Spinal cord (tissue), 10 donors: ENCODE data around the gene SORCS2. TPM values are rescaled to one million over a fixed set of nuclear protein-coding genes. Genes with fewer than 3 reads are reported as not detected.
A peak's percentile ranks its signal among the peaks of the same experiment; 100 is the strongest.

Experiments
- DNase-seq, 6 donors: peaks; one replicate each; pipeline versions ENCODE4 v3.0.0 to v3.0.0-alpha.2; 2013 to 2015; ENCODE audit warnings: low spot score in 6 of 6, low read depth in 4 of 6
- H3K27ac ChIP-seq: one replicate; pipeline ENCODE4 v1.5.1; 2013; ENCODE audit warnings: low read depth, low read length, control low read depth
- H3K27me3 ChIP-seq: one replicate; pipeline ENCODE4 v1.6.1; 2013; ENCODE audit warnings: low read length; ENCODE audit not compliant: control insufficient read depth, insufficient read depth
- H3K36me3 ChIP-seq: one replicate; pipeline ENCODE4 v1.6.1; 2013; ENCODE audit warnings: low read length; ENCODE audit not compliant: control insufficient read depth, insufficient read depth
- H3K4me1 ChIP-seq: one replicate; pipeline ENCODE4 v1.6.1; 2013; ENCODE audit warnings: low read length; ENCODE audit not compliant: control insufficient read depth, insufficient read depth
- H3K4me3 ChIP-seq: one replicate; pipeline ENCODE4 v1.5.1; 2013; ENCODE audit warnings: low read depth, low read length, control low read depth
- H3K9me3 ChIP-seq: one replicate; pipeline ENCODE4 v1.6.1; 2013; ENCODE audit warnings: low read length; ENCODE audit not compliant: control insufficient read depth, insufficient read depth
- WGBS: methylation state at CpG from one replicate; pipeline ENCODE4 v1.1.5; 2013; ENCODE audit warnings: missing lambda C conversion rate; ENCODE audit not compliant: insufficient coverage; 5-methylcytosine and 5-hydroxymethylcytosine counted together
- polyA plus RNA-seq, 2 donors: library from polyadenylated mRNA; unstranded; fragments of 120-200 nt; gene quantifications; one replicate each; pipeline ENCODE4 v1.2.1, GENCODE V29; 2013; ENCODE audit not compliant: insufficient read length in 2 of 2
- total RNA-seq, 2 donors: library from RNA; depleted of rRNA in 1 of 2; stranded (reverse); fragments of 120-200 nt in 1 of 2; fragments of >200 nt in 1 of 2; gene quantifications; one replicate each; pipeline versions ENCODE4 v1.2.3 to v1.2.4, GENCODE V29; 2013 to 2014
- donor health status: healthy.

SORCS2 gene
- total and polyA plus RNA-seq, 4 donors, result 7.3 to 24.8 (median 16.5) TPM

- H3K27me3 ChIP-seq, result no peaks in the 10 kb centered on the region
- no peak overlapping the region for H3K27ac ChIP-seq
- DNase-seq, result no peak
- WGBS, result 76% methylated on average over 6 of the region's 6 CpGs
- peaks cover 12% of the 10 kb centered on the region for H3K4me1 ChIP-seq
- peaks cover 3% of the 10 kb centered on the region for H3K9me3 ChIP-seq
- no peak overlapping the region for H3K4me3 ChIP-seq
- H3K36me3 ChIP-seq, result peaks cover 2% of the 10 kb centered on the region
Measured at GRCh38 chr4:7350396-7350795, 158.1 kb downstream of the SORCS2 start.

GRCh38 chr4:7351014-7351413 is 158.7 kb downstream of the SORCS2 start:
- no peak overlapping the region for H3K27ac ChIP-seq
- peaks cover 12% of the 10 kb centered on the region for H3K4me1 ChIP-seq
- peak in 2 of 6 donors; percentile 51 to 60 for DNase-seq
- H3K27me3 ChIP-seq, result no peaks in the 10 kb centered on the region
- H3K4me3 ChIP-seq, result no peak overlapping the region
- H3K36me3 ChIP-seq, result peaks cover 2% of the 10 kb centered on the region
- peaks cover 3% of the 10 kb centered on the region for H3K9me3 ChIP-seq
- 31% methylated on average over 12 of the region's 12 CpGs for WGBS

- Histone ChIP-seq H3K27ac (no peak overlapping the region), H3K27me3 (no peaks in the 10 kb centered on the region), H3K36me3 (peaks cover 2% of the 10 kb centered on the region), H3K4me3 (no peak overlapping the region), H3K9me3 (no peaks in the 10 kb centered on the region), H3K4me1 (peaks cover 19% of the 10 kb centered on the region)
- DNase-seq, result no peak
- 67% methylated on average over 4 of the region's 6 CpGs for WGBS
Measured at GRCh38 chr4:7352486-7352885, 160.1 kb downstream of the SORCS2 start.

GRCh38 chr4:7353046-7353790 is 160.9 kb downstream of the SORCS2 start:
- no peak overlapping the region for H3K4me3 ChIP-seq
- no peaks in the 10 kb centered on the region for H3K27me3 ChIP-seq
- DNase-seq, result no peak
- H3K4me1 ChIP-seq, result peaks cover 22% of the 10 kb centered on the region
- H3K27ac ChIP-seq, result no peak overlapping the region
- no peaks in the 10 kb centered on the region for H3K9me3 ChIP-seq
- WGBS, result 84% methylated on average over 7 of the region's 7 CpGs
- H3K36me3 ChIP-seq, result peaks cover 2% of the 10 kb centered on the region

- no peaks in the 10 kb centered on the region for H3K9me3 ChIP-seq
- H3K4me3 ChIP-seq, result no peak overlapping the region
- H3K27me3 ChIP-seq, result no peaks in the 10 kb centered on the region
- H3K4me1 ChIP-seq, result peaks cover 22% of the 10 kb centered on the region
- no peak for DNase-seq
- H3K36me3 ChIP-seq, result peaks cover 2% of the 10 kb centered on the region
- H3K27ac ChIP-seq, result no peak overlapping the region
- 89% methylated on average over 12 of the region's 17 CpGs for WGBS
Measured at GRCh38 chr4:7353846-7354610, 161.7 kb downstream of the SORCS2 start.

- H3K27me3 ChIP-seq, result no peaks in the 10 kb centered on the region
- H3K9me3 ChIP-seq, result no peaks in the 10 kb centered on the region
- no peak overlapping the region for H3K4me3 ChIP-seq
- H3K36me3 ChIP-seq, result peaks cover 2% of the 10 kb centered on the region
- no peak overlapping the region for H3K27ac ChIP-seq
- no peak for DNase-seq
- H3K4me1 ChIP-seq, result peaks cover 28% of the 10 kb centered on the region
- WGBS, result 90% methylated on average over 5 of the region's 5 CpGs
Measured at GRCh38 chr4:7354927-7355326, 162.6 kb downstream of the SORCS2 start.

GRCh38 chr4:7355795-7356194 is 163.5 kb downstream of the SORCS2 start:
- H3K9me3 ChIP-seq, result no peaks in the 10 kb centered on the region
- H3K27me3 ChIP-seq, result no peaks in the 10 kb centered on the region
- DNase-seq, result no peak
- H3K27ac ChIP-seq, result no peak overlapping the region
- no peak overlapping the region for H3K4me3 ChIP-seq
- 76% methylated on average over 3 of the region's 3 CpGs for WGBS
- H3K36me3 ChIP-seq, result peaks cover 2% of the 10 kb centered on the region
- H3K4me1 ChIP-seq, result peaks cover 28% of the 10 kb centered on the region

- Histone ChIP-seq H3K27me3 (no peaks in the 10 kb centered on the region), H3K9me3 (no peaks in the 10 kb centered on the region), H3K27ac (no peak overlapping the region), H3K36me3 (peaks cover 2% of the 10 kb centered on the region), H3K4me3 (no peak overlapping the region), H3K4me1 (peaks cover 30% of the 10 kb centered on the region)
- DNase-seq, result no peak
- WGBS, result 73% methylated on average over 9 of the region's 12 CpGs
Measured at GRCh38 chr4:7356667-7357310, 164.5 kb downstream of the SORCS2 start.

- 81% methylated on average over 9 of the region's 9 CpGs for WGBS
- Histone ChIP-seq H3K4me3 (no peak overlapping the region), H3K27ac (no peak overlapping the region), H3K27me3 (no peaks in the 10 kb centered on the region), H3K36me3 (peaks cover 2% of the 10 kb centered on the region), H3K4me1 (peaks cover 30% of the 10 kb centered on the region), H3K9me3 (no peaks in the 10 kb centered on the region)
- peak in 2 of 6 donors; percentile 71 to 73 for DNase-seq
Measured at GRCh38 chr4:7357323-7357722, 165.0 kb downstream of the SORCS2 start.
